Measurements from ENCODE around the gene BPNT1. TPM values are rescaled to one million over a fixed set of nuclear protein-coding genes. Genes with fewer than 3 reads are reported as not detected.

BPNT1 gene, protein sequence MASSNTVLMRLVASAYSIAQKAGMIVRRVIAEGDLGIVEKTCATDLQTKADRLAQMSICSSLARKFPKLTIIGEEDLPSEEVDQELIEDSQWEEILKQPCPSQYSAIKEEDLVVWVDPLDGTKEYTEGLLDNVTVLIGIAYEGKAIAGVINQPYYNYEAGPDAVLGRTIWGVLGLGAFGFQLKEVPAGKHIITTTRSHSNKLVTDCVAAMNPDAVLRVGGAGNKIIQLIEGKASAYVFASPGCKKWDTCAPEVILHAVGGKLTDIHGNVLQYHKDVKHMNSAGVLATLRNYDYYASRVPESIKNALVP
- total RNA-seq, result 32.4 and 35.0 TPM in 2 replicates

DNA sequence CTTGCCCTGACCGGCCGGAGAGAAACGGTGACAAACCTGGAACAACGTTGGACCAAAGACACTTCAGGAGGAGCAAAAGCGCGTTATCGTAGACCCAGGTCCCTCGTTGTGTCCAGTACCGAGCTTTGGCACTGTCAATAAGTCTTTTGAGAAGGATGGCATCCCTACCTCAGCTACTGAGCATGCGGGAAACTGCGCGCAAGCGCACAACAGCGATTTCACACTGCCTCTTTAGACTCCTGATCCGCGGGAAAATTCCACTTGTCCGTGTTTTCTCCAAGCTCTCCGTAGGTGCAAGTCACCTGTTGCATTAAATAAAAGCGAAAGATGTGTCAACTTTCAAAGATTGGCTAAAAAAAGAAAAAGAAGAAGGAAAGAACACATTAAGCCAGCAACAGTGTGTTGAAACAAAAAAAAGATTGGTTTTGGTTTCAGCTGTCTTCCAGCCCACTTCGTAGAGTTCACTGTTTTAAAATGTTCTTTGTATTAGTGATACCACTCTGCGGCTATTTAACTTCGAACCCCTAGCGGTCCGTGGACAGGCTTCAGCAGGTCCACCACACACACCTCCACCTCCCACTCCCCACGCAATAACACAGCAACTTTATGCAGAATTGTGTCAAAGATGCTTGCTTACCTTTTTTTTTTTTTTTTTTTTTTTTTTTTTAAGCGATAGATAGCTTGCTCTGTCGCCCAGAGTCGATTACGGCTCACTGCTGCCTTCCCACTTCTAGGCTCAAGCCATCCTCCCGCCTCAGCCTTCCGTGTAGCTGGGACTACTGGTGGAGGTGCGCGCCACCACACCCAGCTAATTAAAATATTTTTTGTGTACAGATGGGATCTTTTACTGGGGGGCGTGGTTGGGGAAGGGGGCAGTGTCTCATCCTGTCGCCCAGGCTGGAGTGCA is at the start of gene BPNT1:
BPNT1 (minus strand) TSS at position 139 of the 907 bp plus-strand sequence. CDS start 9,942 bp downstream, outside the sequence.
- peak; percentile 92 for DNase-seq (ENCODE audit: low read depth)
- H3K4me3 ChIP-seq (ENCODE audit: low read depth, low read length), result peak within 1 kb of the TSS; percentile 84
- TF ChIP-seq, protein P1, sequence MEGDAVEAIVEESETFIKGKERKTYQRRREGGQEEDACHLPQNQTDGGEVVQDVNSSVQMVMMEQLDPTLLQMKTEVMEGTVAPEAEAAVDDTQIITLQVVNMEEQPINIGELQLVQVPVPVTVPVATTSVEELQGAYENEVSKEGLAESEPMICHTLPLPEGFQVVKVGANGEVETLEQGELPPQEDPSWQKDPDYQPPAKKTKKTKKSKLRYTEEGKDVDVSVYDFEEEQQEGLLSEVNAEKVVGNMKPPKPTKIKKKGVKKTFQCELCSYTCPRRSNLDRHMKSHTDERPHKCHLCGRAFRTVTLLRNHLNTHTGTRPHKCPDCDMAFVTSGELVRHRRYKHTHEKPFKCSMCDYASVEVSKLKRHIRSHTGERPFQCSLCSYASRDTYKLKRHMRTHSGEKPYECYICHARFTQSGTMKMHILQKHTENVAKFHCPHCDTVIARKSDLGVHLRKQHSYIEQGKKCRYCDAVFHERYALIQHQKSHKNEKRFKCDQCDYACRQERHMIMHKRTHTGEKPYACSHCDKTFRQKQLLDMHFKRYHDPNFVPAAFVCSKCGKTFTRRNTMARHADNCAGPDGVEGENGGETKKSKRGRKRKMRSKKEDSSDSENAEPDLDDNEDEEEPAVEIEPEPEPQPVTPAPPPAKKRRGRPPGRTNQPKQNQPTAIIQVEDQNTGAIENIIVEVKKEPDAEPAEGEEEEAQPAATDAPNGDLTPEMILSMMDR (conservative IDR thresholded peaks at IDR 0.05; ENCODE audit: low read depth, low read length), result no peak

DNA sequence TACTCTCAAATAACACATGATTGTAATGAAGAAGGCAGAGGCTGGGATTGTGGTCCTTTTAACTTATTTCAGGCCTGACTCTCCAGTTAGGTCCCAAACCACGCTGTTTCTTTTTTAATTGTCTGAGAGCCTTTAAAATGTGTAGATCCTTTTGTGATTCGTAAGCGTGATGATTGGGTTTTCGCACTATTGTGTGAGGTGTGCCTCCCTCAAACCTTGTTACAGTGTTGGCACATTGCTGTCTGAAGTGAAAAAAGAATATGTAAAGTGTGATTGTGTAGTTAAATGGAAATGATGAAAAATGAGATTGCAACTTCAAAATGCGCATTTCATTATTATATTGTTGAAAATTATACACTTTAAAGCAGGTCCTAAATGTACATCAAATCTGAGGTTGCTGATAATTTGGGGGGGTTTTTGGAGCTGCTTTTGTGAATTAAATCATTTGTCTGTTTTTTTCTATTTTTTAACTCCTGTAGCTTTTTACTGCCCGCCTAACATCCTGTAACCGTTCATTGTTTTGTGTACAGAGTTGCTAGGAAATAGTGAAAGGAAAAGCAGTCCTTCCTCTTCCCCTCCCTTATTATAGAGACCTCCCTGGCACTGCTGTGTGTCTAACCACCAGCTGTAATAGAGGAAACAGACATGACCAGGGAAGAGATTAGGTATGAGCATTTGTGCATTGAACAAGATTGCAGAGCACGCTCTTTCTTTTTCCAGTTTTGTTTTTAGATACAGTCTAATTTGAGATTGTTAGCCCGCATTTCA is 47.6 kb upstream of the BPNT1 start:
- H3K4me3 ChIP-seq (ENCODE audit: low read depth, low read length), result no peak overlapping the region
- no peak for DNase-seq (ENCODE audit: low read depth)
- TF ChIP-seq, protein P1 (conservative IDR thresholded peaks at IDR 0.05; ENCODE audit: low read depth, low read length), result no peak

DNA sequence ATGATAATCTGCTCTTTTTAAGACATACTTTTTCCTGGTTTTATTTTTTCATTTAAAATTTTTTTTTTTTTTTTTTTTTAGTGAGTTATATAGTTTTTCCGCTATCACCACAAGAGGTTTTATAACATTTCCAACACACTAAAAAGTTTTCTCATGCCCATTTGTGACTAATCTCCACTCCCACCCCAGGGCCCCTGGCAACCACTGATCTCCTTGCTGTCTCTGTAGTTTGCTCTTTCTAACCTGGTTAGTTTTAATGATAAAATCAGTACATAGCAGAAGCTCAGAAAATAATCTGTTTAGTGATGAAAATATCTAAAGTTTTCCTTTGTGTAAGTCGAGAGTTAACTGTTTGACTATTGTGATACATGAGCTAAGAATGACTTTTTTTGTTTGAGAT is 46.2 kb upstream of the BPNT1 start:
- DNase-seq (ENCODE audit: low read depth), result no peak
- TF ChIP-seq, protein P1 (conservative IDR thresholded peaks at IDR 0.05; ENCODE audit: low read depth, low read length), result no peak
- H3K4me3 ChIP-seq (ENCODE audit: low read depth, low read length), result no peak overlapping the region

- TF ChIP-seq, protein P1 (conservative IDR thresholded peaks at IDR 0.05; ENCODE audit: low read depth, low read length), result no peak
- no peak for DNase-seq (ENCODE audit: low read depth)
- no peak overlapping the region for H3K4me3 ChIP-seq (ENCODE audit: low read depth, low read length)
These were observed 40.1 kb upstream of the BPNT1 start for GRCh38 chr1:220129479-220130210.

DNA sequence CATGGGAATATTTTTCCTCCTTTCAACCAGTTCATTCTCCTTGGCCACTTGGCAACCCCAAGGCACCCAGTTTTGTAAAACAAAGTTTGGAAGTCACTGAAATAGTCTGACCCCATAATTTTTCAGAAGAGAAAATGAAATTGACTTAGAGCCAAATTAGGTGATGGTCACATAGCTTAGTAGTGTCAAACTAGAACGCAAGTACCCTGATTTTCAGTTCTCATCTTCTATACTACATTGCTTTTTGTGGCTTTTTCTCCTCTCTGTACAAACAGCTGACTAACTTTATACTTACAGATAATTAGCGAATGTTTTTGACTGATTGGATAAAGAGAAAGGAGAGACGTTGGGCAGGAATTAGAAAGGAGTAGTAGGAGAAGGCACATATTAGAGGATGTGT is 37.5 kb upstream of the BPNT1 start:
- no peak overlapping the region for H3K4me3 ChIP-seq (ENCODE audit: low read depth, low read length)
- TF ChIP-seq, protein P1 (conservative IDR thresholded peaks at IDR 0.05; ENCODE audit: low read depth, low read length), result no peak
- DNase-seq (ENCODE audit: low read depth), result no peak

GRCh38 chr1:220124542-220124941 is 35.0 kb upstream of the BPNT1 start:
- no peak overlapping the region for H3K4me3 ChIP-seq (ENCODE audit: low read depth, low read length)
- TF ChIP-seq, protein P1 (conservative IDR thresholded peaks at IDR 0.05; ENCODE audit: low read depth, low read length), result no peak
- no peak for DNase-seq (ENCODE audit: low read depth)

All from epithelial cell of proximal tubule (primary cell).